Peyer's patch (tissue), 4 donors: ENCODE data around the gene TANGO6. TPM values are rescaled to one million over a fixed set of nuclear protein-coding genes. Genes with fewer than 3 reads are reported as not detected.

Source experiments
- DNase-seq, 3 donors: peaks; one replicate each; pipeline ENCODE4 v3.0.0-alpha.2; 2017 to 2019
- H3K27ac ChIP-seq, 4 donors: fragments of 200-600 bp; sonication (generic); one replicate each; pipeline ENCODE4 v1.5.1; 2016 to 2019
- H3K27me3 ChIP-seq, 2 donors: fragments of 200-600 bp; sonication (generic); one replicate each; pipeline ENCODE4 v1.5.1; 2019
- H3K36me3 ChIP-seq, 3 donors: fragments of 200-600 bp; sonication (generic); one replicate each; pipeline ENCODE4 v1.5.1; 2016 to 2019
- H3K4me1 ChIP-seq, 4 donors: fragments of 200-600 bp; sonication (generic); one replicate each; pipeline ENCODE4 v1.5.1; 2016 to 2019
- H3K4me3 ChIP-seq, 4 donors: fragments of 200-600 bp; sonication (generic); 1 replicate in 3 of 4; 2 replicates in 1 of 4; pipeline ENCODE4 v1.5.1; 2016 to 2019; ENCODE audit warnings: mild to moderate bottlenecking in 1 of 4
- H3K9me3 ChIP-seq, 4 donors: fragments of 200-600 bp; sonication (generic); one replicate each; pipeline ENCODE4 v1.5.1; 2016 to 2019; ENCODE audit warnings: mild to moderate bottlenecking in 1 of 4
- POLR2A ChIP-seq, 2 donors: fragments of 450-650 bp; IDR thresholded peaks; one replicate each; pipeline ENCODE4 v1.5.1; 2017; ENCODE audit warnings: antibody characterized with exemption in 2 of 2, mild to moderate bottlenecking in 2 of 2, moderate library complexity in 2 of 2
- total RNA-seq, 4 donors: library from RNA; depleted of rRNA; stranded (reverse); fragments of >200 nt; gene quantifications; one replicate each; pipeline ENCODE4 v1.1.0, GENCODE V29; 2016
- TF ChIP-seq, protein P1 (sequence below), 6 experiments: fragments of 450-650 bp in 4 of 6; fragments of 200-600 bp in 2 of 6; sonication (generic) in 1 of 6; IDR thresholded peaks; one replicate each; pipeline ENCODE4 v1.5.1; 2017 to 2019; ENCODE audit warnings: antibody characterized with exemption in 6 of 6, mild to moderate bottlenecking in 3 of 6, moderate library complexity in 1 of 6

Gene TANGO6
- total RNA-seq, 4 donors from 2014 or later: 9.2 to 44.6 (median 13.0) TPM

- no peak for DNase-seq
- TF ChIP-seq, protein P1, sequence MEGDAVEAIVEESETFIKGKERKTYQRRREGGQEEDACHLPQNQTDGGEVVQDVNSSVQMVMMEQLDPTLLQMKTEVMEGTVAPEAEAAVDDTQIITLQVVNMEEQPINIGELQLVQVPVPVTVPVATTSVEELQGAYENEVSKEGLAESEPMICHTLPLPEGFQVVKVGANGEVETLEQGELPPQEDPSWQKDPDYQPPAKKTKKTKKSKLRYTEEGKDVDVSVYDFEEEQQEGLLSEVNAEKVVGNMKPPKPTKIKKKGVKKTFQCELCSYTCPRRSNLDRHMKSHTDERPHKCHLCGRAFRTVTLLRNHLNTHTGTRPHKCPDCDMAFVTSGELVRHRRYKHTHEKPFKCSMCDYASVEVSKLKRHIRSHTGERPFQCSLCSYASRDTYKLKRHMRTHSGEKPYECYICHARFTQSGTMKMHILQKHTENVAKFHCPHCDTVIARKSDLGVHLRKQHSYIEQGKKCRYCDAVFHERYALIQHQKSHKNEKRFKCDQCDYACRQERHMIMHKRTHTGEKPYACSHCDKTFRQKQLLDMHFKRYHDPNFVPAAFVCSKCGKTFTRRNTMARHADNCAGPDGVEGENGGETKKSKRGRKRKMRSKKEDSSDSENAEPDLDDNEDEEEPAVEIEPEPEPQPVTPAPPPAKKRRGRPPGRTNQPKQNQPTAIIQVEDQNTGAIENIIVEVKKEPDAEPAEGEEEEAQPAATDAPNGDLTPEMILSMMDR (IDR thresholded peaks at IDR 0.05): no peak
- no peak for TF ChIP-seq POLR2A (IDR thresholded peaks at IDR 0.05)
- no peak overlapping the region for H3K27ac ChIP-seq
- peaks cover 0 to 57% (median 0%) of the 10 kb centered on the region in 3 donors for H3K36me3 ChIP-seq
- H3K9me3 ChIP-seq: no peaks in the 10 kb centered on the region
- H3K4me3 ChIP-seq: no peak overlapping the region
- H3K27me3 ChIP-seq: no peaks in the 10 kb centered on the region
- H3K4me1 ChIP-seq: no peaks in the 10 kb centered on the region
These were observed 272.5 kb downstream of the TANGO6 start for GRCh38 chr16:69115837-69116236.

- Histone ChIP-seq H3K27ac (no peak overlapping the region), H3K4me1 (no peaks in the 10 kb centered on the region), H3K9me3 (no peaks in the 10 kb centered on the region), H3K4me3 (no peak overlapping the region), H3K36me3 (peaks cover 0 to 61% (median 0%) of the 10 kb centered on the region in 3 donors), H3K27me3 (no peaks in the 10 kb centered on the region)
- TF ChIP-seq, protein P1 (IDR thresholded peaks at IDR 0.05): no peak
- no peak for TF ChIP-seq POLR2A (IDR thresholded peaks at IDR 0.05)
- peak in 1 of 3 donors; percentile 13 for DNase-seq
These were observed 273.0 kb downstream of the TANGO6 start for GRCh38 chr16:69116256-69116875.

DNA sequence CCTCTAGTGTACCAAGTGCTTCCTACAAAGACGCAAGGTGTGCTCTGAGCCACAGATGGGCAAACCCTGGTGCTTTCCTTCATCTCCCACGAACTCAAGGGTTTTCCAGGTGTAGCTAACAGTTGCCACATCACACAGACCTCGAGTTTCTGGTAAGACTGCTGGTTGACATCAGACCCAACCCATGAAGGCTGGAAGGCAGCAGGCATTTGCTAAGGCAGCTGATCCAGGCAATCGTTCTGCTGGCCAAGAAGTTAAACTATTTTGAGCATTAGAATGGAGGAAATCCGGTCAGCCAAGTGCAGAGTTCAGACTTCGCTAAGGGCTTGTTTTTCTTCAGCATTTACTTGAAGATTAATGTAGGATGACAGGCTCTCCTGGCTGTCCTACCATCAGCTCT lies 273.6 kb downstream of the TANGO6 start:
- TF ChIP-seq, protein P1 (IDR thresholded peaks at IDR 0.05): no peak
- TF ChIP-seq POLR2A (IDR thresholded peaks at IDR 0.05): no peak
- peak in 1 of 3 donors; percentile 18 for DNase-seq
- H3K9me3 ChIP-seq: no peaks in the 10 kb centered on the region
- H3K4me1 ChIP-seq: no peaks in the 10 kb centered on the region
- no peak overlapping the region for H3K4me3 ChIP-seq
- H3K36me3 ChIP-seq: peaks cover 0 to 61% (median 0%) of the 10 kb centered on the region in 3 donors
- H3K27me3 ChIP-seq: no peaks in the 10 kb centered on the region
- no peak overlapping the region for H3K27ac ChIP-seq

DNA sequence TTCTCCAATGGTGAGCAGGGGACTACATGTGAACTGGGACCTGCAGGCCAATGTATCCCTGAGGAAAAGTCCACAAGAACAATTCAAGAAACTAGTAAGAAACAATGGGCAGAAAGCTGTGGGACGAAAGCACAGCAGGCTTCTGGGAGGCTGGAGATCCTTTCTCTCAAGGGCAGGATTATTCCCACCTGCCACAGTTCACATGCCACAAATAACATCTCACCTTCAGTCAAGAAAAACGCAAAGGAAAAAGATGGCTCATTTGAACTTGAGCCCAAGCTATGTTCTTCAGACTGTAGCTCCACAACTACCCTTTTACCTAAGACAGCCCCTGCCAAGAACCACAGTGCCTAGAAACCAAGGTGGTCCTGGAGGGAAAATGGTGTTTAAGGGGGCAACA lies 275.1 kb downstream of the TANGO6 start:
- Histone ChIP-seq H3K27me3 (no peaks in the 10 kb centered on the region), H3K27ac (no peak overlapping the region), H3K4me1 (no peaks in the 10 kb centered on the region), H3K9me3 (no peaks in the 10 kb centered on the region), H3K36me3 (peaks cover 0 to 61% (median 0%) of the 10 kb centered on the region in 3 donors), H3K4me3 (no peak overlapping the region)
- no peak for DNase-seq
- TF ChIP-seq, protein P1 (IDR thresholded peaks at IDR 0.05): no peak
- no peak for TF ChIP-seq POLR2A (IDR thresholded peaks at IDR 0.05)

GRCh38 chr16:69118994-69119393 lies 275.7 kb downstream of the TANGO6 start:
- TF ChIP-seq POLR2A (IDR thresholded peaks at IDR 0.05): no peak
- TF ChIP-seq, protein P1 (IDR thresholded peaks at IDR 0.05): no peak
- H3K4me1 ChIP-seq: no peaks in the 10 kb centered on the region
- H3K27me3 ChIP-seq: no peaks in the 10 kb centered on the region
- H3K27ac ChIP-seq: no peak overlapping the region
- no peak for DNase-seq
- H3K36me3 ChIP-seq: peaks cover 0 to 59% (median 0%) of the 10 kb centered on the region in 3 donors
- no peaks in the 10 kb centered on the region for H3K9me3 ChIP-seq
- H3K4me3 ChIP-seq: no peak overlapping the region
